HEK293T (cell line): Measurements from ENCODE around the gene ANHX.

Experiments used
- BHLHE40 ChIP-seq: fragments of 450-650 bp; IDR thresholded peaks from 2 replicates; pipeline ENCODE4 v1.6.1; 2016; ENCODE audit warnings: mild to moderate bottlenecking, moderate library complexity, borderline replicate concordance
- ELF4 ChIP-seq: fragments of 450-650 bp; IDR thresholded peaks from 2 replicates; pipeline ENCODE4 v1.6.1; 2017; ENCODE audit warnings: antibody characterized with exemption
- FOXM1 ChIP-seq: fragments of 450-650 bp; IDR thresholded peaks from 2 replicates; pipeline ENCODE4 v1.6.1; 2017; ENCODE audit warnings: mild to moderate bottlenecking, borderline replicate concordance
- HDGF ChIP-seq: fragments of 450-650 bp; IDR thresholded peaks from 2 replicates; pipeline ENCODE4 v1.6.1; 2017; ENCODE audit warnings: antibody characterized with exemption, borderline replicate concordance
- L3MBTL2 ChIP-seq: fragments of 450-650 bp; conservative IDR thresholded peaks from 2 replicates; pipeline ENCODE4 v1.6.1; 2016; ENCODE audit warnings: mild to moderate bottlenecking
- PKNOX1 ChIP-seq: fragments of 450-650 bp; IDR thresholded peaks from 2 replicates; pipeline ENCODE4 v1.6.1; 2016
- SUZ12 ChIP-seq: fragments of 450-650 bp; IDR thresholded peaks from 2 replicates; pipeline ENCODE4 v1.6.1; 2016; ENCODE audit warnings: mild to moderate bottlenecking

- TF ChIP-seq PKNOX1, result no peak
- TF ChIP-seq HDGF, result no peak
- no peak for TF ChIP-seq SUZ12
- TF ChIP-seq L3MBTL2, result no peak
- TF ChIP-seq BHLHE40, result no peak
- no peak for TF ChIP-seq FOXM1
- TF ChIP-seq ELF4, result no peak
These were observed 63.2 kb downstream of the ANHX start for GRCh38 chr12:133172491-133172890.
